GM18526 (cell line): ENCODE measurements around the gene MCCC1.

Source experiments
- POLR2A ChIP-seq: IDR thresholded peaks from 3 replicates; pipeline ENCODE4 v1.6.1; 2011; ENCODE audit not compliant: insufficient read length; ENCODE audit errors: extremely low read depth

MCCC1 gene

DNA sequence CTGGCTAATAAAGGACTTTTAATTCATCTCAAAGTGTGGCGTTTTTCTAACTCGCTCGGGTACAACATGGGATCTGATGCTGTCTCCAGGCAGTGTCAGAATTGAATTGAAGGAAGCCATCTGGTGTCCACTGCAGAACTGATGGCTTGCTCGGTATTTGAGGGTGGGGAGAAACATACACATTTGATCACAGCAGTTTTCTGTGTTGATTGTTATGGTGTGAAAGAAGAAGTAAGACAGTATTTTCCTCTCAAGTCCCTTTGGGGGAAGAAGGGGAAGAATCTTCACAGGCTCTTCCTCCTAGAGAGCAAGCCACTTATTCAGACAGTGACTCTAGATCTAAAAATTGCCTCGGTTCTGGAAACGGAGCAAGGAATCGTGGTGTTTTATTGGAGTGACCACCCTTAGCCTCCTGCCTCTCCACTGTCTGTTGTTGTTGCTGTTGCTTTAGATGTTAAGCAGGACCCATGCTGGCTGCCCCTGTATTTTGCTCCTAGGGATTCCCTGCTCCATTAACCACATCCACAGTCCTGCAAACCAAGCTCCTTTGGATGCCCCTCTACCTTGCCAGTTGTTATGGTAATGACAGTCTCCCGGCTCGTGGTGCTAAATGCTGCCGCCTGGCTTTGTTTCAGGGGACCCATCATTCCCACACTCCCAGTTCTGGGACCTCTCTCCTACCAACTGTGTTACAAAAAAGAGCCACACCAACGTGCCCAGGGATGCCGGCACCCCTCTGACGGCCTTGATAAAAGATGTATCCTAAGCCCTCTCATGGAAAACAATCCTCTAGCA lies 15.3 kb upstream of the MCCC1 start:
- TF ChIP-seq POLR2A: no peak

DNA sequence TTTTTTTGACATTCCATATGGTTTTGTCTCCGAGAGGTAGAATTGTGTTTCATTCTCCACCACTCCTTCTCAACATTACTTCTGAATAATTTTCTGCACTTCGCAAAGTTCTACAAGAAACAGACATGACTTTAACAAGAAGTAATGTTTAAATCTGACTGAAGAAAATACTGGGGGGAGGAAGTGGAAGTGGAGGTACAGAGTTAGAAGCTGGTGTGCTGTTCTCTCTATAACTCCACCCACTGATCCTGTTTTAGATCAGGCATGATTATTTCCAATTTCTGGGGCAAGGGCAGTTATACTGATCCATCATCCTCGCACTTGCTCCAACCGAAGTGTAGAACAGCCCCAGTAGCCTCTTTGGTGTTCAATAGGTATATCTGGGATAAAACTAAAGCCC lies 9.2 kb upstream of the MCCC1 start:
- TF ChIP-seq POLR2A: no peak

DNA sequence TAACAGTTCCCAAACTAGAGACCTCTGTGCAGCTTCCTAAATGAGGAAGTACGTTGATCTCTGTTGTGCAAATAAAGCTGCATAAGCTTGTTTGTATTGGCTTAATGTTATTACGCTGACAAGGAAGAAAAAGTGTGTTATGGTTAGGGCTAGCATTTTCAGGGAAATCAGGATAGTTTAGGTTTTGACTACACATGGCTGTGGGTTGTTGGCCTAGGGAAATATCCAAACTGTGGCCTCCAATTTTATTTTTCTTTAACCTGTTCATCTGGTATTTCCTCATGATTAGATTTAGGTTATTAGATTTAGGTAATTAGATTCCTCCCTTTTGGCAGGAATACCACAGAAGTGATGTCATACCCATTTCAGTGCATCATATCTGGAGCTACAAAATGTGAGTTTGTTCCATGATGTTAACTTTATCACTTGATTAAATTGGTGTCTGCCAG lies 8.7 kb upstream of the MCCC1 start:
- TF ChIP-seq POLR2A: no peak

DNA sequence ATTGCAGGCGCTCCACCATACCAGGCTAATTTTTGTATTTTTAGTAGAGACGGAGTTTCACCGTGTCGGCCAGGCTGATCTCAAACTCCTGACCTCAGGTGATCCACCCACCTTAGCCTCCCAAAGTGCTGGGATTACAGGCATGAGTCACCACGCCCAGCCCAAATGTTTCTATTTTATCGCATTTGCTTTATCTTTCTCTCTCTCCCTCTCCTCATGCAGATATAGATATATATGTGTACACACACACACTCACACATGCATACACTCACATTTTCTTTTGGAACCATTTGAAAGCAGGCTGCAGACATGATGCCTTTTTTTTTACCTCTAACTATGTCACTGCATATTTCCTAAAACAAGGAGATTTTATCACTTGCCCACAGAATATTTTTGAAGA lies 7.3 kb upstream of the MCCC1 start:
- TF ChIP-seq POLR2A: no peak

DNA sequence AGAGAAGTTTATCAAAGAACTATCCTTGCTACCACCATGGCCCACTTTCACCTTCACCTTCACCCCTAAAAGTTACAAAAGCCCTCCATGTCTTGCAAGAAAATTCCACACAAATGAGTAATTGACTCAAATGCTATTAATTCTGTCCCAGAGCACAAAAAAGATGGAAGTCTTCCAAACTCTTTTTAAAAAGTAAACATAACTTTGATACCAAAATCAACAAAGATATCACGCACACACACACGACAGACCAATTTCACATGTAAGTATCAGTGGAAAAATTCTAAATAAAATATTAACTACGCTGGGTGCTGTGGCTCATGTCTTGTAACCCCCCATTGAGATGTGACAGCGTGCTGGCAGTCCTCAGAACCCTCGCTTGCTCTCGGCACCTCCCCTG lies 1.1 kb upstream of the MCCC1 start:
- TF ChIP-seq POLR2A: no peak

DNA sequence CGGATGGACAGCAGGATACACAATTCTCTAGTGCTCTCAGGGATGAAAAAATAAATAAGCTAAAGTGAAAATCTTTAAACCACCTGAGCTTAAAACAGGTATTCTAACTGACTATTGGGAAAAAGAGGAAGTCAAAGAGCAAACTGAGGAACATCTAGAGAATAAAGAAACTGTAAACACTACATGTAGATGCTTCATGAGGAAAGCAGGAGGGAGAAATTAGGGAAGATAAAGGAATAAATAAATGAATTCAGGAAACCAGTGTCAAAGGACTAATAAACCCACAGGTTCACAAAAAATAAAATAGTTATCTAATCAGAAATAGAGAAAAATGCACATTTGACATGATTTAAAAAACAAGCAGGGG lies 525 bp upstream of the MCCC1 start:
- TF ChIP-seq POLR2A: no peak

DNA sequence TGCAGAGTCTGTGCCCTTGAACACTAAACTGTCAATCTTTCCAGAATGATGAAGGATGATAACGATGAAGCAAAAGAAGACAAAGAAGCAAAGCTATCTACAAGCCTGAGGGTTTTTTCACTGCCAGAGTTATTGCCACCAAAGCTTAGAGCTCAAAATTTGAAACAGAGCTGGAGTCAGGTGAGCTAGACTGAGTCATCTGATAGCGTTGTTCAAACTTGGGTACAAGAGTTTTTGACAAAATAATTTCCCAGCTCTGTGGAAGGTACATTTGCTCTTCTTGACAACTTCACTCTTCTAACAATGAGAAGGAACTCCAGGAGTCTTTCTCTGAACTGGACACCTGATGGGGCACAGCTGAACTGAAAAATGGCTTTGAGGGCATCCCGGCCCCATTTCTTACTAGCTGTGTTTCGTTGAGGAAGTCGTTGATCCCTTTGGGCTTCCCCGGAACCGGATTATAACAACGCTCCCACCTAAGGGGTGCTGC lies 715 bp downstream of the MCCC1 start:
- TF ChIP-seq POLR2A: no peak

DNA sequence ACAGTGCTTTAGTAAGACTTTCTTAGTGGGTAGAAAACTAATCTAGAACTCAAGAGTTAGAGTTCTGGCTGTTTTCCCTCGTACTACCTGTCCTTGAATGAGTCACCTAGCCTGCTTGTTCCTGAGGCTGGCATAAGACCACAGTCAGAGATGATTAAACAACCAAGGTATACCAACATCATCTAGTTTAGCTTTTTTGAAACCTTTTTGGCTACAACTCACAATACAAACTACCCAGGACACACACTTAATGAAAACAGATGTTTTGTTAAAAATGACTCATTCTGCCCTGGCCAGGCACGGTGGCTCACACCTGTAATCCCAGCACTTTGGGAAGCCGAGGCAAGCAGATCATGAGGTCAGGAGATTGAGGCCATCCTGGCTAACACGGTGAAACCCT lies 4.6 kb downstream of the MCCC1 start:
- no peak for TF ChIP-seq POLR2A

DNA sequence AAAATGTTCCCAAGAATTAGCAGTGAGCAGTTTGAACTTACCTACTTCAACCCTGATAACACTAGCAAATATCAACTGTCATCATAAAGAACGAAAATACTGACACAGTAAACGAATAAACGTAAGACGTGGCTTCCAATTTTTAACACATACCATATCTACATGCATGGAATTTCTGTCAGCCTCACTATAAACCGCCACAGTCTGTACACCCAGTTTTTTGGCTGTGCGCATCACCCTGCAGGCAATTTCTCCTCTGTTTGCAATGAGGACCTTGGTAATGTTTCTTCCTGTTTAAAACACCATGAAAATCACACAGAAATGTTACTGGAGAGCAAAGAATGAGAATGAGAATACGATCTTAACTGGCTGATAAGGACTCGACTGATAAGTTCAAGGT lies 7.0 kb downstream of the MCCC1 start:
- TF ChIP-seq POLR2A: no peak

DNA sequence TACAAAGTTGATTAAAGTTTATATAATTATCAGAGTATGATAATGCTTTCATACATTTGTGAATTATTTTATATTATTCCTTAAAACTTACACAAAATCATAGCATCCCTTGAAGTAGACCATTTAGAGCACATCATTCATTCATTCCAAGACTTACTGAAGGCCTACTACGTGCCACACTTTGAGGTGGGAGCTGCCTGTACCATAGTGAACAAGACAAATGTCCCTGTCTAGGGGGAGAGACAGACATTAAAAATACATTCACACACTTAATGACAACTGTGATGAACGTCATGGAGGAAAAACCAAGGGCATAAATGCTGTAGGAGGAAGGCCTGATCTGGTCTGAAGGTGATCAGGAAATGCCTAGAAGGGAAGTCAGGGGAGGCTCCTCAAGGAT lies 12.1 kb downstream of the MCCC1 start:
- no peak for TF ChIP-seq POLR2A

DNA sequence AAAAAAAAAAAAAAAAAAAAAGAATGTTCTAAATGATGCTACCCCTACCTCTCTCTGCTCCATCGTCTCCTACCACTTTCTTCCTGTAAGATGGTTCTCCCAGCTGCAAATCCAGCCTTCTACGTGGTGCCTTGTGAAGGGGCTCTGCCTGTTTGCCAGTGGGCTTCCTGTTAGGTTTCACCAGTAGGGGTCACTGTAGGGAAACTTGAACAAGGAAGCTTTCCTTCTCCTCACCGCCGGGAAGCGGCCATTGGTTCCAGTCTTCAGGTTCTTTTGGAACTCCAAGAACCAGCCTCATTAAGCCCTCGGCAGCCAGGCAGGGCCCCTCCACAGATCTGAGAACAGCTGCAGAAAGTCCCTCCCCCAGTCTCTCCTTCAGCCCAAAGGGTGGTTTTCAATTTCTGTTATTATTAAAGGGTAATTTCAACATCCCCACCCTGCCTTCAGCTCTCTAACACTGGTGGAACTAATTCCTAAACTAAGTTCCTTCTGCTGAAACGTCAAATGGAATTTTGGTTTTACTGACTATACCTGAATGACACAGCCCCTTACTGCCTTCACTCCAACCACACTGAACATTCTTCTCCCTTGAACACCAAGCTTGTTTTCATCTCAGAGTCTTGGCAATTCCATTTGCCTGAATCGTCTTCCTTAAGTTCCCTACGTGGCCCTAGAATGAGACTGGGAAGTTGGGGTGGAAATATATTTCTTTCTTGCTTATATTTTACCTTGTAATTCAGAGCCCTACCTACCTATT lies 13.5 kb downstream of the MCCC1 start:
- TF ChIP-seq POLR2A: no peak

DNA sequence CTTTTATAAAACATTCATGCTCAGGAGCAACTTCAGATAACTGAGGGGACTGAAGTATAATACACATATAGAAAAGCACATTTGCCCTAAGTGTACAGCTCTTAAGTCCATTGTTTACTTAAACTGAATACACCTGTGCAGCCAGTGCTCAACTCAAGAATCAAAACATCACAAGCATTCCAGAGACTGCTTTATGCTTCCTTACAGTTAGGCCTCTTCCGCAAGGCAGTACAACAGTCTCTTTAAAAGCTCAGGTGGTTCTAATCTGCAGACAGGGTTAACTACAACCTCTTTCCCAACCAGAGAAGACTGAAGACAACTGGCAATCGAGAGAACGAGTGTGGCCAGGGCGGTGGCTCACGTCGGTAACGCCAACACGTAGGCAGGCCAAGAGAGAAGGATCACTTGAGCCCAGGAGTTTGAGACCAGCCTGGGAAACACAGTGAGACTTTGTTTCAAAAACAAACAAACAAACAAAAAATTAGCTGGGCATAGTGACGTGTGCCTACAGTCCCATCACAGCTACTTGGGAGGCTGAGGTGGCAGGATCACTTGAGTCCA lies 16.9 kb downstream of the MCCC1 start:
- TF ChIP-seq POLR2A: no peak

DNA sequence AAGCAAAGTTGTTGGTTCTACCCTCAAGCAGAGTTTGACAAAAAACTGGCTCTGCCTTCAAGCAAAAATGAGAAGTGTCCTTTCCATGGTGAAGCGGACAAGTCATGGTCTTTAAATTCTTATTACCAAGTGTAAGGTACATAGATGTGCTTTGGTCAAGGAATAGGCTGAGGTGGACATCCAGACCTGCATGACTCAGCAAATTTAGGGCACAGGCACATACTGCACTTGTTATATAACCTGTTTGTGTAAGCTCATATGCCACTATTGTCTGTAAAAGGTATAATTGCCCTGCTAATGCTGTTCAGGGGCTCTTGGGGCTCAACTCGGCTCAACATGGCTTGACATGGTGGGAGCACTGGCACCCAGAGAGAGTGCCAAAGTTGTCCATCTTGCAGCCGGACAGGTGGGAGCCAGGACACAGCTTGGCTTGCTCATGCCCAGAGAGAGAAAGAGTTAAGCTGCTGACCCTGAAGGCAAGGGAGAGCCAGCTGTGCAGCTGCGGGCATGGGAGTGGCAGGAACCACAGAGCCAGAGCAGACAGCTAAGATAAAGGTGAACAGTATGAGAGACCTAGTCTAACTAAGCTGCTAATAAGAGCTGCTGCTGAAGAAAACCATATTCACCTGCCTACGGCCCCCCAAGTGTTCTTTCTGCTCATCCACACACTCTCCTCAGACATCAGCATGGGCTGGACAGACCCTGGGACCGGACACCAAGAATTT lies 17.7 kb downstream of the MCCC1 start:
- TF ChIP-seq POLR2A: no peak

DNA sequence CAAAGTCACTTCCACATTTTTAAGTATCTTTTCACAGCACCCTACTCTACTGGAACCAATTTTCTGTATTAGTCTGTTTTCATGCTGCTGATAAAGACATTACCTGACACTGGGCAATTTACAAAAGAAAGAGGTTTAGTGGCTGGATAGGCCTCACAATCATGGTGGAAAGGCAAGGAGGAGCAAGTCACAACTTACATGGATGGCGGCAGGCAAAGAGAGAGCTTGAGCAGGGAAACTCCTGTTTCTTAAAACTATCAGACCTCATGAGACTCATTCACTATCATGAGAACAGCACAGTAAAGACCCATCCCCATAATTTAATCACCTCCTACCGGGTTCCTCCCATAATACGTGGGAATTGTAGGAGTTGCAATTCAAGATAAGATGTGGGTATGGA lies 18.7 kb downstream of the MCCC1 start:
- TF ChIP-seq POLR2A: no peak

DNA sequence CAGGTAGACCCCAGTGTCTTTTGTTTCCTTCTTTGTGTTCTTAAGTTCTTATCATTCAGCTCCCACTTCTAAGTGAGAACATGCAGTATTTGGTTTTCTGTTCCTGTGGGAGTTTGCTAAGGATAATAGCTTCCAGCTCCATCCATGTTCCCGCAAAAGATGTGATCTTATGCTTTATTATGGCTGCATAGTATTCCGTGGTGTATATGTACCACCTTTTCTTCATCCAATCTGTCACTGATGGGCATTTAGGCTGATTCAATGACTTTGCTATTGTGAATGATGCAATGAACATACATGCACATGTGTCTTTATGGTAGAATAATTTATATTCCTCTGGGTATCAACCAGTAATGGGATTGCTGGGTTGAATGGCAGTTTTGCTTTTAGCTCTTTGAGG lies 24.4 kb downstream of the MCCC1 start:
- TF ChIP-seq POLR2A: no peak
